ENCODE data around the gene ARSI.
"Not testable (repeated sequence)": the region's sequence is repeated elsewhere in the genome, so short reads cannot be mapped to it uniquely, and the experiment has no call there.

The ARSI gene

DNA sequence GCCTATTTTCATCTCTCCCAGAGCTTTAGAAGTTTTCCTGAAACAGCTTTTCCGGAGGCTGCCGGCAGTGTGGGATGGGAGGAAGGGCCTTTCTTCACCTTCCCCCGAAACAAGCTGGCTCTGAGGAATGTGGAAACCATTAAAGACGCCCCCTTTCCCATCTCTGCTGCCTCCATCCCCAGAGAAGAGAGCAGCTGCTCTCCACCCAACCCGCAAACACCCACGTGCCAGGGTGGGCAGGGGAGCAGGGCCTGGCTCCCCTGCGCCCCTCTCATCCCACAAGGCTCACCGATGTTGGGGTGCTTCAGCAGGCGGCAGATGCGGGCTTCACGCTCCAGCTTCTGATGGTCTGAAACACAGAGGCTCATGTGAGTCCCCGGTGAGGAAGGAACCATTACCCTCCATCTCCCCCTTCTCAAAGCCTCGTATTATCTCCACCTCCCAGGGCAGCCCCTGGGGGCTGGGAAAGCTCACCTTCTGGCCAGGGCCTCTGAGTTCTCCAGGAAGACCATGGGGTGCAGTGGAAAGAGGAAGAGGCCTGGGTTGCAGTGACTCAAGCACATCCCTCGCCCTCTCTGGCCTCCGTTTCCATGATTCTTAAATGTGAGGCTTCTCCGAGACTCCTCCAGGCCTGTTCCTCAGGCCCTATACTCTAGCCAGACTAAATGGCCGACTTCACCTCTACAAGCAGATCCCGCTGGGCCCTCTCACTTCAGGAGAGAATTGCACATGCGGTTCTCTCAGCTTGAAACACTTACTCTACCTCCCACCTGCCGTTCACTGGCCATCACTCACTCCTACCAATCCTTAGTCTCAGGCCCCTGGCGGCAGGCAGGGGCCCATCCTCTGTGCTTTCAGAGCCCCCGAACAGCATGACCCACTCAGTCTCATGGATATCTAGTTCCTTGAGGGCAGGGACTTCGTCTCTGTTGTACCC, 37.8 kb downstream of the ARSI start:
- no peak for DNase-seq

DNA sequence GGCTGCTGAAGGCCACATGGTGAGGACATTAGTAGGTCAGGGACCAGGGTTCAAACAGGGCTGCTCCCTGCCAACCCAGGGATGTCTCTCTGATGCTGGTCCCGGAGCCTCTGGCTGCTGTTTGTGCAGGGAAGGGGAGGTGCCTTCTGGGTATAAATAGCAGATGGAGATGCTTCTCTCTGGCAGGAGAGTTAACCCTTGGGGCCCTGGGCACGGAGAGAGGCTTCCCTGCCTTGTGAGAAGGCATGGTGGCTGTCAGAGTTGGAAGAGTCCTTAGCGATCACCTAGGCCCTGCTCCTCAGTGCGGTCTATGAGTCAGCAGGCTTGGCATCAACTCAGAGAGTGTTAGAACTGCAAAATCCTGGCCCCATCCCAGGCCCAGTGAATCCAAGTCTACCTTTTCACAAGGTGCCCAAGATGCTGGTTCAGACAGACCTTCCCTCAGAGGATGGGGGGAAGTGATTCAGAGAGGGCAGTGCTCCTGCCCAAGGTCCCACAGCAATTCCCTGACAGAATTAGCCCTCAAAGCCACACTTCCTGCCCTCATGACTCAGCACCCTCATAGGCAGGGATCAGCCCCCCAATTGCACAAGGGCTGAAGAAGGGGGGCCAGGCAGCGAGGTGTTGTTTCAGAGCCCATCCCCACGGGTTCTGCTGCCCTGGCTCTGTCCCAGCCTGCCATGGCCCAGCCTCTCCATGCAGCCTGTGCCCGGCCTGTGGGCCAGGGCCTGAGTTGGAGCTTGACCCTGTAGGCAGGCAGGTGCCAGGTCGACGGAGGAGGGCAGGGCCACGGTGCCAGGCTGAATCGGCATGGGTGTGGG, 38.7 kb downstream of the ARSI start:
- no peak for DNase-seq

DNA sequence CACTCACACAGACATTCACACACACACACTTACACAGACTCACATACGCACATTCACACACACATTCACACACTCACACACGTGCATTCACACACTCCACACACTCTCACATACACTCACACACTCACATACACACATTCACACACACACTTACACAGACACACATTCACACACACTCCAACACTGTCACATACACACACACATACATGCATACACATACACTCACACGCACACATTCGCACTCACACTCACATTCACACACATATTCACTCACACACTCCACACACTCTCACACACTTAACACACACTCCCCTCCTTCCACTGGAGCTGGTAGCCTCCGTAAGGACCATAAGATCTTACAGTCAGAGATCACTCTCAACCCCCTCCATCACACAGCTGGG, 39.3 kb downstream of the ARSI start:
- no peak for DNase-seq

DNA sequence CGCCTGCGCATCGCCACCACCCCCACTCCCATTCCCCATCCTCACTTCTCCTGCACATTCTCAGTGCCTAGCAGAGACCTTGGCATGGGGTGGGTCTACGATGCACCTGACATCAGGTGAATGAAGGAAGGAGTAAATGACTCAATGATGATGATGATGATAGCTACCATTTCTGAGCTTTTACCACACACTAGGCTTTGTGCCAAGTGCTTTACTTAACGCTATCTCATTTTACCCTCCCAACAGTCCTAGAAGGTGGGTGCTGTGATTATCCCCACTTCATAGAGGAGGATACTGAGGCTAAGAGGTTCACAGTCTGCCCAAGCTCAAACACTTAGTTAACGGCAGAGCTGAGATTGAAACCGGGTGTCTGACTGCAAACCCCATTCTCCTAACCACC, 40.2 kb downstream of the ARSI start:
- DNase-seq, result no peak

DNA sequence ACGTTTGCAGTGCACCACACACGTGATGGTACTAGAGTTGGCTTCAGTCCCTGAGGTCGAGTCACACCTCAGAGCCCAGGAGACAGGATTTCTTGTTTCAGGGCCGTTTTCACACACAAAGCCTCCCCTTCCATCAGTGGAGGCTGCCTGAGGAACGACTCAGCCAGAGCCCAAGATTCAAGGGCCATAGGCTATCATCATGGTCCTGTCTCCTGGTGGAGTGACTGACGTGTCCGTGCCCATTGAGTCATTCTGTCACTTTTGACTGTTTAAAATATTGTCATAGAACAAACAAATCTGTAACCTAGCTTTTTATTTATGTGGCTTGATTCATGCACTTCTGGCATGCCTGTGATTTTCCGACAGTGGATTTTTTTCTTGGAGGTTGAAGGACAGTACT, 41.5 kb downstream of the ARSI start:
- no peak for DNase-seq

DNA sequence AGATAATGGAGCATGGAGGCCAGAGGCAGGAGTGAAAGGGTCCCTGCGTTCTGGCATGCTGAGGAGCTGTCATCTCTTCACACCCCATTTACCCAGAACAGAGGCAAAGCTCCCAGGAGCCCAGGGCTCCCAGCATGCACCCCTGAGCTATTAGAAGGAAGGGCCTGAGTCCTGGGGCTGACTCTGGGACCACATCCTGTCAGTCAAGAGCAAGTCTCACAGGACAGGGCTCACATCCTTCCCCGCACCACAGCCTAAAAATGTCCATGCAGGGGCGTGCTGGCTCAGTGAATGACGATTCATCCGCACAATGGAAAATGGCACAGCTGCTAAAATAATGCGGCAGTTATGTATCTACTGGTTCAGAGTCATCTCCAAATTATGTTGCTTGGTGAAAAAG, 44.6 kb downstream of the ARSI start:
- DNase-seq, result no peak

DNA sequence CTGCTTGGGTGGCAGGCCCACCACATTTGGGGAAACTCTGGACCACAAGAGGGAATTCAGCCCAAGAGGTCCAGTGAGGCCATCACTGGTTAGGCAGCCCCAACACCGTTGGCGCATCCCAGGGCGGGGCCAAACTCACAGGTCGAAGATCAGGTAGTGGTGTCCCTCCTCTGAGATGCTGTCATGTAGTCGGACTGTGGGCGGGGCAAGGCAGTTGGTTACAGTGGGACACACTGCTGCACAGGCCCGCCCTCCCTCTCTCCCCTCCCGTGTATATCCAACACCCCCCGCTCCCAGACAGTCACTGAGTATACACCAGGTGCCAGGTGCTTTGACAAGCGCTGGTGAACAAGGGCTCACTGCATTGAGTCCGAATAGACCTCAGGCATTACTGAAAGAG, 45.3 kb downstream of the ARSI start:
- DNase-seq, result no peak

DNA sequence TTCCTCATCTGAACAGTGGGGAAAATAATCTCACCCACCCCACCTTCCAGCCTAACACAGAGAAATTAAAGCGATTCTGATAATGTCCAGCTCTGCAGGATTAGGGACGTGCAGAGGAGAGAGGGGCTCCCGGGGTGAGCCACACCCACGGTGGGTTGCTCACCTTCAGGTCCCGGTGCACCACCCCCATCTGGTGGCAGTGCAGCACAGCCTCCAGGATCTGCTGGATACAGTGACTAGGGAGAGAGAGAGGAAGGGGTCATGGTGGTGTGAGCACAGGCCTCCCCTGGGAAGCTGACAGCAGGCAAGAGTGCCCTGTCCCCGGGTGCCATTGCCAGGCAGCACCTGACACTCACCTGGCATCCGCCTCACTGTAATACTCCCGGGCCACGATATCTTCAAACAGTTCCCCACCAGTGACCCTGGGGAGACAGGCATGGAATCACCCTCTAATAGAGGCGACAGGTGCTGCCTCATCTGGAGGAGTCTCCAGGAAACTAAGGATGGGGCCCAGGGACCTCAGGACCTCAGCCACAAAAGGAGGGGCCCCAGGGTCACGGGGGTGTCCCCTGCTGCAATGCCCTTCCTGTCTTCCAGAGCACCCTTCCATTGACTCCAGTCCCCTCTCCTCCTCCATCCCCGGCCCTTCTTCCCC, 46.2 kb downstream of the ARSI start:
- no peak for DNase-seq

DNA sequence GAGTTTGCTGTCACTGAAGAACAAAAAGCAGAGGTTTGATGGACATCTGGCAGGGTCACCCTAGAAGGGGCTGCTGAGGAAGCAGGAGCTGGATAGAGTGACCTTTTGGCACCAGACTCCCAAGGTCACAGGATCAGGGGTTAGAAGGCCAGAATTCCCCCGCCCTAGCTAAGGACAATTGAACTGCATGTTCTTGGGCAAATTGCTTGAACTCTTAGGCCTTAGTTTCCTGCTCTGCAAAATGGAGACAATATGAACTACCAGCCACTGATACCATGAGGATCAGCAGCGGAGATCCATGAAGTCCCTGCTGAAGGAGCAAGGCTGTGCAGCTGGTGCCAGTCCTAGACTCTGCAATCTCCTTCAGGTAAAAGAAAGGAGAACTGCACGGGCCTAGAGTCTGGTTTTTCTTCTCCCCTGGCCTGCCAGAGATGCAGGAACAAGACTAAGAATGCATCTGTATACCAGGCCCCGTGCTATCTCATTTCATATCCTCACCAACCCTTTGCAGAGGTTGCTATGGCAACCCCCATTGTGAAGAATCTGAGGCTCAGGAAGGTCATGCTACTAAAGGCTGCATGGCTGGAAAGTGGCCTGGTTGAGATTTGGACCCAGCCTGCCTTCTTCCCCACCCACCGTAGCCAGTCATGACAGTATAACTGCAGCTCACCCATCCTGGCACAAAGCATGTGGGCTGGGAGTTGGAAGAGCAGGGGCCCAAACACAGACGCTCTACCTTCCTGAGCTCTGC, 46.9 kb downstream of the ARSI start:
- peak in 2 of 3 experiments; percentile 3 to 54 for DNase-seq

DNA sequence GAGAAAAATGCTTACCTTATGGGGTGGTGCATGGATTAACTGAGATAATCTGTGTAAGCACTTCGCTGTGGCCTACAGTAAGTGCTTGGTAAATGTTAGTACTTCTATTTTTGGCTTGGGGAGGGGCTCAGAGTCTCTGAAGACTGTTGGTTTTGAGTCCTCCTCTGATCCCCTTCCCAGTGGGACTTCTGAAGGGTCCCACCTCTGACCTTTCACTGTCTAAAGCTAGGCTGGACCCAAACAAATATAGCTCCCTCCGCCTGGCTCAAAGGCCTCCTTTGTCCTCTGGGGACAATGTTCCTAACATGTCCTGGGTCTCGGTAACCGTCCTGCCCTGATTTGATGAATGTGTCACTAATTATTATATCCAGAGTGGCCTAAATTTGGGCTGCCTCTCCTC, 47.9 kb downstream of the ARSI start:
- DNase-seq, result no peak

DNA sequence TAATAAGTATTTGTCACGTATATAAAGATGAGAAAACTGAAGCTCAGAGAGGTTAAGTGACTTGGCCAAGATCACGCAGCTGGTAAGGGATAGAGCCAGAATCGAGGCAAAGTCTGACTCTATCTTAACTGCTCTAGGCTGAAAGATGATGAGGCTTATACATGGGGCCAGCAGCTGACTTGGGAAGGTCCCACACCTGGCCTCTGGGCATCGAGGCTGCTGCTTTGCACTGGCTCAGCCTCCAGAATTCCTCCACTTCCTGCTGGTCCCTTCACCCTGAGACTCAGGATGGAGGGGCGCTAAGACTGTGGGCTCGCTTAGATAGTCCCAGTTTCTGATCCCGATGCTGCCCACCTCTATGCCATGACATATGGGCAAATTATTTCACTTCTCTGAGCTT, 48.3 kb downstream of the ARSI start:
- DNase-seq, result no peak

DNA sequence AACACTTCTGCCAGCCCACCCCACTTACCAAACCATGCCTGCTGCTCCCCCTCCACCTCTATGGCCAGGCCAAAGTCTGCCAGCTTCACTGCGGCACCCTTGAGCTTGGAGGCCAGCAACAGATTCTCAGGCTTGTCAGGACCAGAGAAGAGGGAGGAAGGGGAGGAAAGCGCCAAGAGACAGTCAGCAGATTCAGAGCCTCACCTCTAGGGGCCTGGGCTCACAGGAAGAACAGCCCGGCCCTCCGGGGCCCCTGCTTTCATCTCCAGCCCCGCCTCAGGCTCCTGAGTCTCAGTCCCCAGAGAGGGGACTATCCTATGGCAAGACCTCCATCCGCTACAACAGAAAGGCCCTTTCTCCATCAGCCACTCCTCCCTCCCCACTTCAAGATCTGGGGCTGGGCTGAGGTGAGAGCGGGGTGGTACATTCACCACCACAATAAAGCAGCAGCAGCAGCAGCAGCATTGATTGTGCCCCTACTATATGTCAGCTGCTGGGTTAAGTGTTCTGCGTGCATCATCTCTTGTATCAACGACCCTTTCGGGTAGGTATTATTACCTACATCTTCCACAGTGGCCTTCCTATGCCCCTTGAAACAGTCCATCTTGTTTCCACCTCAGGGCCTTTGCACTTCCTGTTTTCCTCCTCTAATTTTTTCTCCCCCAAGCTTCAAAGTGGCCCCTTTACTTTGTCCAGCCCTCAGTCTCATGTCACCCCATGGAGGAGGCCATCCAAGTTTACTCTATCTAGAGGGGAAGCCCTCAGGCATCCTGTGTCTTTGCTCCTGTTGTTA, 49.1 kb downstream of the ARSI start:
- DNase-seq, result no peak

DNA sequence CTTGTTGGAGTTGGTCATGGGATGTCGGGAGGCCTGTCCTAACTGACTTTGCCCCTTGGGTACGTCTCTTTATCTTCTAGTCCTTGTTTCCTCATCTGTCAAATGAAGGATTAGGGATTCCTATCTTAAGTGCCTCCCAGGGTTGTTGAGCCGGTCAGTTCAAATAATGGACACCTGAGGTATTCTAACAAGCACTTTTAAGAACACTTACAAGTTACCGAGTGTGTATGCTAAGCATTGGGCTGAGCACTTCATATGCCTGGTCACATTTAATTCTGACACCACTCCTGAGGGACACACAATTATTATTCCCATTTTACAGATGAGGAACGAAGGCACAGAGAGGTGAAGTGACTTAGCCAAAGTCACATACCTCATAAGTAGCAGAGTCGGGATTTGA, 50.2 kb downstream of the ARSI start:
- DNase-seq, result no peak

DNA sequence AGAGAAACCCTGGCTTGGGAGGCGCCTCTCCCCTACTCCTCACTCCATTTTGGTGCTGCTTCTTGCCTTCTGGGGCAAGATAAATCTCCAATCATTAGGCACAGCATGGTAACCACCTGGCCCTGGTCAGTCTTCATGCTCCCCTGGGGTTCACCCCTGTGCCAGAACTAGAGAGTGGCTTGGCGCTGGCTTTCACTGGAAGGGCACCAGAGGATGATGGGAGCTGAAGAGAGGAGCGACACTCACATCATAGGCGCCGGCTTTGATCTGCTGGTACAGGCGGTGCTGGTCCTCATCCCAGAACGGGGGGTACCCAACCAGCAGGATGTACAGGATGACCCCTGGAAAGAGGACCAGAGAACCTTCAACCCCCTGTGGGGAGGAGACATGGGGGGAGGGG, 51.2 kb downstream of the ARSI start:
- DNase-seq, result no peak

DNA sequence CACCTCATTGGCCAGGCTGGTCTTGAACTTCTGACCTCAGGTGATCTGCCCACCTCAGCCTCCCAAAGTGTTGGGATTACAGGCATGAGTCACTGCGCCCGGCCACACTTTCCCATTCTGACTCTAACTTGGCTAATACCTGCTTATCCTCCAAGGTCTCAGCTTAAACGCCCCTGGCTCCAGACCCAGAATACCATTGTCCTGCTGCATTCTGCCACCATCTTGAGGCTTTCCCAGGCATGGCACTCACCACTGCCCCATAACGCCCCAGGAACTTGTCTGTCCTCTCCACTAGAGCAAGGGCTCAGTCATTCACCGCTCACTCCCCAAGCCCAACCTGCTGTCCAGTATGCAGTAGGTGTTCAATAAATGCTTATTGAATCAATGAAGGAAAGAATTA, 53.0 kb downstream of the ARSI start:
- DNase-seq, result no peak

DNA sequence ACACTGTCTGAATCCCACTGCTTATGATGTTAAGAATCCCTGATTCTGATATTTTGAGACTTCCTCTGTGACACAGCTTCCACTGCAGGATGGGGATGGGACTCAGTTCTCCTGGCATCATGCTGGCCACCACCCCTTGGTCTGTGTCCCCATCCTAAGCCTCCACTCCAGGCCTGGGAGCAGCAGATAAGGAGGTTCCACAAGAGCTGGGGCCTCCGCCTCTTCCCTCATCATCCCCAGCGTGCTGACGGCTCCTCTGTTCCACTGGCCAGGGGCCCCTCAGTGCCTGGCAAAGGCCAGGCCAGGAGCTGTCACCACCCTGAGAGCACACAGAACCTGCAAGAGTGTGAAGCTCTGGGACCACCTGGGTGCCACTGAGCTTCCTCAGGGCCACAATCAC, 53.8 kb downstream of the ARSI start:
- DNase-seq, result no peak

DNA sequence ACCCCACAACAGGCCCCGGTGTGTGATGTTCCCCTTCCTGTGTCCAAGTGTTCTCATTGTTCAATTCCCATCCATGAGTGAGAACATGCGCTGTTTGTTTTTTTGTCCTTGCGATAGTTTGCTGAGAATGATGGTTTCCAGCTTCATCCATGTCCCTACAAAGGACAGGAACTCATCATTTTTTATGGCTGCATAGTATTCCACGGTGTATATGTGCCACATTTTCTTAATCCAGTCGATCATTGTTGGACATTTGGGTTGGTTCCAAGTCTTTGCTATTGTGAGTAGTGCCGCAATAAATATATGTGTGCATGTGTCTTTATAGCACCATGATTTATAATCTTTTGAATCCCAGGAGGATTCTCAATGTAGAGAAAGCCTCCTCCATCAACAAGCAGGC, 54.2 kb downstream of the ARSI start:
- DNase-seq, result not testable (repeated sequence)

DNA sequence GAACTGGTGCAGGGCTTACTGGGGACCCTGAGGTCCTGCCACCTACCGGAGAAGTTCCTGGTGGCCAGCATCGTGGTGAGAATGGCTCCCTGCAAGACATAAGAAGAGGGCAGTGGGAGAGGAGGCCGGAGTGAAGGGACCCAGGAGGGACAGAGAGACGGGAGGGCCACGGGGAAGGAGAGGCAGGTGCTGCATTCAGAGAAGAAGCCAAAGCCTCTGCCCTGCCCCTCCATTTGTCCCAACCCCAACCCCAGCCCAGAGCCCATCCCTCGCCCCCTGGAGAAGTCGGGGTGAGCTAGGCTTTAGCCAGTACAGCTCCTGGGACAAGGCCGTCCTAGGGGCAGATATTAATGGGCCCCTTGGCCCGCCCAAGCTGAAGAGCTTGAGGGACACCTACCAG, 55.0 kb downstream of the ARSI start:
- DNase-seq, result no peak

DNA sequence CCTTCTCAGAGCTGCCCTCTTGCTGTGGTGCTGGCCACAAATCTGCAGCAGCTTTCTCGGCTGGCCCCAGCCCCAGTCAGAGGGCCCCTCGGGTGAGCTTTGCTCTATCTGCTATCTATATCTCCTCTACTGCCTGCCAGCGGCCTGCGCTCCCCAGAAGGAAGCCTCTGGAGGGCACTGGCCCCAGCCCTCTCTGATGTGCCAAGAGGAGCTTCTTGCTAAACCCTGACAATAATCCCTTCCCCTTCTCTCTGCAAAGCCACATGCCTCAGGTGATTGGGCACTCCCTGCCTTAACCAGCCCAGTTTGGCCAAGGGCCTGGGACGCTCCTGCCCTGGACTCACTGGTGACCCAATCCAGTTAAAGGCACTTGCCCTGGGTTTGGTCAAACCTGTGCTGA, 55.9 kb downstream of the ARSI start:
- DNase-seq, result no peak

DNA sequence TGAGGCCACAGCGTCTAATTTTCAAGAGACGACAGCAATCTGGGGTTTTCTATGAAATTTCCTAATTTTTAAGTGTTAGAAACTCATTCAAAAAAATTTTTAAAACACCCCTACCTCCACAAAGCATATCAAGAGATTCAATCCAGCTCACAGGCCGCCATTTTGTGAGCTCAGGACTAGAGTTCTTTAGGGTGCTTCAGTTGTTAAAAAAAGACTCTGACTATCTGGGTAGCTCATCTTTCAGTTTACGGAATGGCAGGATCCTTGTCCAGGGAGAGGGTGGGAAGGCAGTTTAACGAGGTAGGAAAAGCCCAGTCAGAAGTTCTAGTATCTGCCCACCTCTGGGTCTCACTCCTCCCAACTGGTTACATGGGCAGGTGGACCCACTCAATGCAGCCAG, 56.3 kb downstream of the ARSI start:
- DNase-seq, result no peak

Measured in NCI-H1417 (cell line).